Measurements from ENCODE around the gene ZBED5.

DNA sequence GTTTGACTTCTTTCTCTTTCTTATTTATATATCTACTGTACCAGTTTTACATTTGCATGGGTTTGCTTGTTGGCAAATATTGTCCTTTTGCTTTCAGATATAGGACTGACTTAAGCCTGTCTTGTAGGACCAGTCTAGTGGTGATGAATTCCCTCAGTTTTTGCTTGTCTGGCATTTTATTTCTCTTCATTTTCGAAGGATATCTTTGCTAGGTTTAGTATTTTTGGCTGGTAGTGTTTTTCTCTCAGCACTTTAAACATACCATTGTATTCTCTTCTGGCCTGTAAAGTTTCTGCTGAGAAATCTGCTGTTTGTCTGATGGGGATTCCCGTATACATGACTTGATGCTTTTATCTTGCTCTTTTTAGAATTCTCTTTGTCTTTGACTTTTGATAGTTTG lies 14.2 kb upstream of the ZBED5 start:
- TF ChIP-seq POLR2A (IDR thresholded peaks at IDR 0.05) (no peak), EP300 (IDR thresholded peaks at IDR 0.05) (no peak)
- TF ChIP-seq, protein P1, sequence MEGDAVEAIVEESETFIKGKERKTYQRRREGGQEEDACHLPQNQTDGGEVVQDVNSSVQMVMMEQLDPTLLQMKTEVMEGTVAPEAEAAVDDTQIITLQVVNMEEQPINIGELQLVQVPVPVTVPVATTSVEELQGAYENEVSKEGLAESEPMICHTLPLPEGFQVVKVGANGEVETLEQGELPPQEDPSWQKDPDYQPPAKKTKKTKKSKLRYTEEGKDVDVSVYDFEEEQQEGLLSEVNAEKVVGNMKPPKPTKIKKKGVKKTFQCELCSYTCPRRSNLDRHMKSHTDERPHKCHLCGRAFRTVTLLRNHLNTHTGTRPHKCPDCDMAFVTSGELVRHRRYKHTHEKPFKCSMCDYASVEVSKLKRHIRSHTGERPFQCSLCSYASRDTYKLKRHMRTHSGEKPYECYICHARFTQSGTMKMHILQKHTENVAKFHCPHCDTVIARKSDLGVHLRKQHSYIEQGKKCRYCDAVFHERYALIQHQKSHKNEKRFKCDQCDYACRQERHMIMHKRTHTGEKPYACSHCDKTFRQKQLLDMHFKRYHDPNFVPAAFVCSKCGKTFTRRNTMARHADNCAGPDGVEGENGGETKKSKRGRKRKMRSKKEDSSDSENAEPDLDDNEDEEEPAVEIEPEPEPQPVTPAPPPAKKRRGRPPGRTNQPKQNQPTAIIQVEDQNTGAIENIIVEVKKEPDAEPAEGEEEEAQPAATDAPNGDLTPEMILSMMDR (IDR thresholded peaks at IDR 0.05): no peak

Data from ovary (tissue), 3 donors.